ENCODE results near the gene FAT1.

GRCh38 chr4:186684220-186684619 is 39.4 kb downstream of the FAT1 start:
- TF ChIP-seq ZNF274 (IDR thresholded peaks at IDR 0.05; ENCODE audit: low read depth, low read length) (no peak), YY1 (IDR thresholded peaks at IDR 0.05; ENCODE audit: insufficient read depth, insufficient read length) (no peak), SUZ12 (IDR thresholded peaks at IDR 0.05; ENCODE audit: extremely low read depth, insufficient read depth, insufficient read length) (no peak)

Data from NT2/D1 (cell line).